HG02588 (cell line): Measurements from ENCODE around the gene SEZ6.

Experiments
- ATAC-seq: cut with Tn5 transposase; IDR thresholded peaks from one replicate; pipeline ENCODE4 v1.9.1; 2021; ENCODE audit warnings: mild to moderate bottlenecking, moderate library complexity; ENCODE audit not compliant: unreplicated experiment

The SEZ6 gene

DNA sequence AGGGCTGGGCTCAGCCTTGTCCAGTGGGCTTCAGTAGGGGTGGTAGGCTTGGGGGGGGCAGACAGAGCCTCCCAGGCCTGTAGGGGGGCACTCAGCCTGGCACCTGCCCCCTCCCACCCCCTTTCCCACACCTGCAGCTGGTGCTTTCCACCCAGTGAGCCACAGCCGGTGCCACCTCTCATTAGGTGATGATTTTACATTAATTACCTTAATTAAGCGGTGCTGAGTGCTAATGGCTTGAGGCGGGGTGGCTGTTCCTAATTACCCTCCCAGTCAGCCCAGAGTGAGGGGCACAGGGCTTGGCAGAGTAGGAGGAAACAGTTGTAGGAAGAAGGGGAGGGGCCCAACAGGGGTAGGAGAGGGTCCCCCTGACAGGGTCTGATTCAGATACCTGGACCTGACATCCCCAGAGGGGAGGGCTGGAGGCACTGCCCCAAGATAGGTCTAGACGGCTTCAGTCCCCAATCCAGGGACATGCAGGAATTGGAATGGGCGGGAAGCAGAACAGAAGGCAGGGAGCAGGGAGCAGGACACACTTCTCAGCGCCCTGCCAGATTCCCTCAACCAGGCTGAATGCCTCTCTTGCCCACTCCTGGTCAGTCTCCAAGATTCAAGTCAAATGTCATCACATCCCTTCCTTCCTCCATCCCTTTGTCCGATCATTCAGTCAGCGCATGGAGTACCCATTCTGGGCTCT is 28.0 kb downstream of the SEZ6 start:
- ATAC-seq, result no peak

DNA sequence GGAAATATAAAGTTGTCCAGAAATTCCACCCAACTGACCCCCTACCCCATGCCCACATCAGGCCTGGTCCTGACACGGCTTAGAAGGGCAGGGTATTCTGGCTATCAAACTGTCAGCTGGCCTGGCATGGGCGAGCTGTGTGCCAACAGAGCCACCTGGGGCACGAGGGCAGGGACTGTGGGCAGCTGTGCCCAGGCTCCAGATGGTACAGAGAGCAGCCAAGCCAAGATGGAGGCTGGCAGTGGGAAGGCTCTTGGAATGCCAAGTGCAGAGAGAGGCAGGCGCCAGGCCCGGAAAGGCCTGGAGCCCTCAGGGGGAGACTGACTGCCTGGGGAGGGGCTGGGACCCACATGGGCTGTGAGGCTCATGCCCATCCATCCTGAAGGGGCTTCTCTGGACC is 30.2 kb downstream of the SEZ6 start:
- no peak for ATAC-seq

DNA sequence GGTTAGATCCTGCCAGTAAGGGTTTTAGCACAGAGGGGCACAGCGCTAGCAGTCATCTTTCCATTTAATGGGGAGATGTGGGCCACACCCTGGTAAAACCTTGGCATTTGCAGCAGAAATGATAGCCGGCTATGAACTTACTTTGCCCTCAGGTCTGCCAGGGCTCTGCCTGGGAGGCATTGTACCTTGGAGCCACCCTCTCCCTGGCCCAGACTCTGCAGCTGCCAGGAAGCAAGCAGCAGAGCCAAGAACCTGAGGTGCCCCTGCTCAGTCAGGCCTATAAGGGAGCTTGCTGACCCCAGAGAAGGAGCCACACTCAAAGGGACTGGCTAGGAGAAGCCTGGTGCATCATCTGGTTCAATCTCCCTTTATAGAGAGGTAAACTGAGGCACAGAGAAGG is 30.8 kb downstream of the SEZ6 start:
- ATAC-seq, result no peak

DNA sequence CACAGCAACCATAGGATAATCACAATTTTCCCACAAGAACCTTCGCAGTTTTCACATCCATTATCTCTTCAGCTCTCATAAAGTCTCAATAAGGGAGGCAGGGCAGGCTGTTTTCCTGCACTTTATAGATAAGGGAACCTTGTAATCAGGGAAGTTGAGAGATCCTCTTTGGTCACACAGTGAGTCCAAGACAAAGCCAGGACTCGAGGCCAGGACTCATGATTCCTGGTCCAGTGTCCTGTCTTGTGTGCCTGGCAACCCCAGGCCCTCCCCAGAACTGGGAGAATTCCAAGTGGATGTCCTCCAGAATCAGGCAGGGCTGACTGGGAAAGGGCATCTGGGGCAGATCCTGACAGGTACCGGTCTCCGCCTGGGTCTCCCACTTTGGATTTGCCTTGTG is 31.4 kb downstream of the SEZ6 start:
- ATAC-seq, result no peak

DNA sequence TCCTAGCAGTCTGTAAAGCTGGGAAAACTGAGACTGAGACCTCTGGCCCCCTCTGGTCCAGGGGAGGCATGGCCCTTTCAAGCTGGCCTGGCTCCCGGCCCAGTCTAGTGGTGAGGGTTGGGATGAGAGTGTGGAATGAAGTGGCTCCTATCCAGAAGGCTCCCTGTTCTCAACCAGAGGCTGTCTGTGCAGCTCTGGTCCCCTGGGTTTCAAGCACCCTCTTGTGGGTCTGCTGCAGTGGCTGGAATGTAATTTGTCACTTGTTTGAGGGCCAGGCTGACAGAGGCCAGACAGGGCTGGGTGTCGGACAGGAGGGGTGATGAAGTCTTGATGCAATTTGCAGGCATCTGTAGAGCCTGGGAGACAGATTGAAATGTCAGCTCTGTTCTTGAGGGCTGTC is 32.4 kb downstream of the SEZ6 start:
- ATAC-seq, result no peak

DNA sequence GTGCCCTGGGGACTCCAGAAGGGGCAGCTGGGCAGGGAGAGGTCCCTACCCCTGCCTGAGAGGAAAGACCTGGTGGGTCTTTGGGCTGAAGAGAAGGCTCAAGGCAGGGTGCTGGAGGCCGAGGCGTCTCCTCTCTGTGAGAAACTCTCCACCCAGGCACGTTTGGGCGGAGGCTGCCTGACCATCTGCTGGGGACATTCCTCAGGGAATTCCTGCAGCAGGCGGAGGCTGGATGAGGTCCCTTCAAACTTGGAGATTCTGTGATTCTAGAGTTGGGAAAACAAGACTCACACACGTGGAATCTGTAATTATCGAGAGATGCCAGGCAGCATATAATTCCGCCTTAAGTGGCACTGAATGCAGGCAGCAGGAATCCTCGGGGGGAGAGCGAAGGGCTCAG is 33.4 kb downstream of the SEZ6 start:
- ATAC-seq, result no peak

DNA sequence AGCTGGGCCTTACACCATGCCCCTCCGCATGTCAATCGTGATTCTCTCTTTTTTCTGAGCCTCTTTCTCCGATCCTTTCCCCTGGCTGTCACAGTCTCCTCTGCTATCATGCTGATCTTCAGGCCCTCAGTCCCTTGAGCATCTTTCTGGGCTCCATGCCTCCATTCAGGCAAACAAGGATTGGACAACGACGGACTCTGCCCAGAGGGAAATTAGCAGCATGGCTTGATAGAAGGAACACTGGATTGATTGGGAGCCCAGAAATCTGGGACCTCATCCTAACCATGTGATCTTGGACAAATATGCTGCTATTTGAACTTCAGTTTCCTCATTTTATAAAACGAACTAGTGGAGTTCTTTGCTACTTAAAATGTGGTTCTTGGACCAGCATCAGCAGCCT is 35.0 kb downstream of the SEZ6 start:
- no peak for ATAC-seq

DNA sequence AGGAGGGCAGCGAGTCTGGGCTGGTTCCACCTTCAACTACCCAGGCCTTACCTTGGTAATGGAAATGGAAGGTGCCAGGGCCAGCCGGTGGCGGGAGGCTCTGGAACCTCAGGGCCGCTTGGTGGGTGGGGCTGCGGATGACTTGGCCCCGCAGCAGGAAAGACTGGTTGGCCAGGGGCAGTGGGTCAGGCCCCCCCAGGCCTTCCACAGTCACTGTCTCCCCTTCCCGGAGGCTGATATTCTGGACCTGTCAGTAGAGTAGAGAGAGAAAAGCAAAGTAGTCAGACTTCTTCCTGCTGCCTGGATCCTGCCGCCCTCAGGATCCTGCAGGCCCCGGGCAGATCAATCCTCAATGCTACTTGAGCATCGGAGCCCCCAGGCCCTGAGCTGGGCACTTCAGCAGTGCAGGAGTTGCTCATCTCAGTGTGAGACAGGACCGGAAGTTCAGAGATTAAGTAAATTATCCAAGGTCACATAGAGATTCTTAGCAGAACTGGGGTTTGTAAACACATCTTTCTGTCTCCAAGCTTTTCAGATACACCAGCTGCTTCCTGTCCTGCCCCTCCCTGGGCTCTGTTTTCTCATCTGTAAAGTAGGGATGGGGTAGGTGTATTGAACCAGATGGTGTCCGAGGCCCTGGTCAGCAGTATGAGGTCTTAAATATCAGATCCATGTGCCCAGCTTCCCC is 36.0 kb downstream of the SEZ6 start:
- ATAC-seq, result no peak

DNA sequence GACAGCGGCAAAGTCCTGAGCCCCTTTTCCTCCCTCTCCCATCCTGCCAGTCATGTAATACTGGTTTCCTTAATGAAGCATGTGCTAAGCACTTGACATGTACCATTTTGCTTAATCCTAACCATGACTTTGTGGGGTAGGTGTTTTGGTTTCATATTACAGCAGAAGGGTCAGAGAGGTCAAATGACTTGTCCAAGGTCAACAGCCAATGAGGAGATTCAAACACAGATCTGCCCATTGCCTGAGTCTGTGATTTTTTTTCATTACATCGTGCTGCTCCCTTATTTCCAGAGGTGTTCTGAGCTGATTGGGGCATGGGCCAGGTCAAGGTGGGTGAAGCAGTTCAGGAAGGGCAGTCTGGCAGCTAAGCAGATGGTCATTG is 36.9 kb downstream of the SEZ6 start:
- ATAC-seq, result no peak

DNA sequence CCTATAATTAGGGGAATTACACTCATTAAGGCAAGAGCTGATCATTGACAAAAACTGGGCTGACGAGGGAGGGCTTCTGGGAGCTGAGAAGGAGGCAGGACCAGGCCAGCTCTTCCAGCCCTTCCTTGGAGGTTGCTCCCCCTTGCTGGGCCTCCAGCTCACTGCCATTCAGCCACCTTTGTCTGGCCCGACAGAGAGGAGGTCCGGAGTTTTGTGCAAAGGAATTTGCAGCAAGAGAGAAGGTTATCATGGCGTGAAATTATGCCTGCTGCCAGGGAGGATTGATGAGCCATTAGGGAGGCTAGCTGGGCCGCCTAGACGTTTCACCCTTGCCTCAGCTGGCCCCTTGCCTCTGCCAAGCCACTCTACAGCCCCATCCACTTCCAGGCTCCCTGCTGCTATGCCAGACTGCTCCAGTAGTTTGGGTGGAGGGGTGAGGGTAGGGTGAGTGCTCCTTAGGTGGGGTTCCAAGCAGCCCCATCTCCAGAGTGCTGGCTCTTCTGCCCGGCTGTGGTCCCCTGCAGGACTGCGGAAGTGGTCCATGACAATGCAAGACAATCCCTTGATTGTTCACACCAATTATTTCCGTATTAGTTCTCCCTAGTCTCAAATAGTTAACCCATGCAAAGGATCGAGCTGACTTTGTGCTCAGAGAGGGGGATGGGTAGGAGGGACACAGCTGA is 37.5 kb downstream of the SEZ6 start:
- no peak for ATAC-seq

DNA sequence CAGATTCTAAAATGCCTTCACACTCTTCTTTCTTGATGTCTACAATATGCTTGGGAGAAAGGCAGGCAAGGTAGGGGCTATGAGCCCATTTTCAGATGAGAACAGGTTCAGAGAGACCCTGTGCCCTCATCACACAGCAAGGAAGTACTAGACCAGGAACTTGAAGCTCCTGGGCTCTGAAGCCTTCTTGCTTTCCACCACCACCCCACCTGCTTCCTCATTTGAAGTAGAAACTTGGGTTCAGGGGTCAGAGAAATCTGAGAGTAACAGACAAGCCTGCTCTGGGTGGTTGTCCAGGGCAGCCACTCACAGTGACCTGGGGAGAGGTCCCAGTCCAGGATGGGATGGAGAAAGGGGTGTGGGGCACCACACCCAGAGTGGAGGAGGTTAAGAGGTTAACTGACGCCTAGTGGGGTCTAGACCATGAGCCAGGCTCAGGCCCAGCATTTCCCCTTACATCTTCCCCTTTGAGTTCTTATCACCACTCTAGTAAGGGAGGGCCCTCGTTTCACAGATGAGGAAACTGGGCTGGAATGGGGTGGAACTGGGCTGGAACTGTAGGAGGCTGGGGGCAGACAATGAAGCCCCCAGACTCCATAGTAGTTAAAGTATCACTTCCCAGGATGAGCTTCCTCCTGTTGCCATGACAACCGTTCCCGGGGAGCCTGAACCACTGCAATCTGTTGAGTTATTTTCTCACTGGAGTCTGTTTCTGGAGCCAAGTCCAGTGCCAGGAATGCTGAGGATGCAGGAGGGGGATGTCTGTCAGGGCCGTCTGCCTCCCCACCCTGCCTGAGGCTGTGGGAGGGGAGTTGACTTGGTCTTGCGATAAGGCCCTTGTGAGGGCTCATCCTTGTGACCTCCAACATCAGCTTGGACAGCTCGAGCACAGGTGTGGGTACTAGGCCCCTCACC is 38.4 kb downstream of the SEZ6 start:
- no peak for ATAC-seq

DNA sequence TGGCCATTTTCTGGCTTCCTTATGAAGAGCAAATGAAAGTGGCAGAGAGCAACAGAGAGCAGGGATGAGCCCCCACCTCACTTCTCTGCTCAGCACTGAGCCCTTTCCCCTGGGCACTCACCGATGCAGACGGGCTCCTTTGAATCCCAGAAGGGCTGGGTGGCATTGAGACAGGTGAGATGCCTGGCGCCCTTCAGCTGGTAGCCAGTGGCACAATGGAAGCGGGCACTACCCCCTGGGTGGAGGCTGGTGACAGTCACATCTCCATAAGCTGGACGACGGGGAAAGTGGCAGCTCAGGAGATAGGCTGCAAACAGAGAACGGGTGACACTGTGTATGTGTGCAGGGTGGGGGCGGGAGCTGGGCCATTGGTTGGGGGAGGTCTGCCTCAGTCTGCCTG is 42.0 kb downstream of the SEZ6 start:
- no peak for ATAC-seq

DNA sequence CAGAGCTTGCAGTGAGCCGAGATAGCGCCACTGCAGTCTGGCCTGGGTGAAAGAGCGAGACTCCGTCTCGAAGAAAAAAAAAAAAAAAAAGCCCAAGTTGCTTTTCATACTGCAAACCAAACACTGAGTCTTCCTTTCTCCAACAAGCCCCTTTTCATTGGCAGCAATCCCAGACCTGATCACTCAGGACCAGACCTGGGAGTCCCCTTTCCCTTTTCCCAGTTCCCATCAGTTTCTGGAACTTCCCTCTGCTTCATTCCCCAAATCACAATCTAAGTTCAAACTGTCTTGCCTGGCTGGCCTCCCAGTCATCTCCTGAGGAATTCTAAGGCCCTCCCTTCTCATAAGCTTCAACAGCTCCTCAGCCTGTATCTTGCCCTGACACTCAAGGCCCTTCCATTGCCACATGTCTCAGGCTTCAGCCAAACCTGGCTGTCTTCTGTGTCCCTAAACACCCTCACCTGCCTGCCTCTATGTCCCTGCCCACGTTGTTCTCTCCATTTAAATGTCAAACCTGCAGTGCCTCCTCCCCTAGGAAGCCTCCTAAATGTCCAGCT is 42.7 kb downstream of the SEZ6 start:
- no peak for ATAC-seq

DNA sequence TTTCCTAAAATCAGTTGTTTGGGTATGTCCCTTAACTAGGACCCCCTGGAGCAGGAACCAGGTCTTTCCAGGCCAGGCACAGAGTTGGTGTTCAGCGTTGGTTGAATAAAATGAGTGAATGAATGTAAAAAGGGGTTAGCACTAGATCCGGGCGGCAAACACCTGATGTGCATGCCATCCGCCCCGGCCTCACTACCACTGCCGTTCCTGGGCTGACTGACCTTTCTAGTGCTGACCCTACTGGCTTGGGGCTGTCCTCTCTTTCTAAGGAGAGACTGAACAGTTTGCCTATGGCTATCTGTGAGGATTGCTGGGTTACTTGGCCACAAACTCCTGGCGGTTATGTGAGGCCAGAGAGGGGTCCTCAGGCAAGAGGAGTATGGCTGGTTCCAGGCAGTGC is 44.4 kb downstream of the SEZ6 start:
- ATAC-seq, result no peak

DNA sequence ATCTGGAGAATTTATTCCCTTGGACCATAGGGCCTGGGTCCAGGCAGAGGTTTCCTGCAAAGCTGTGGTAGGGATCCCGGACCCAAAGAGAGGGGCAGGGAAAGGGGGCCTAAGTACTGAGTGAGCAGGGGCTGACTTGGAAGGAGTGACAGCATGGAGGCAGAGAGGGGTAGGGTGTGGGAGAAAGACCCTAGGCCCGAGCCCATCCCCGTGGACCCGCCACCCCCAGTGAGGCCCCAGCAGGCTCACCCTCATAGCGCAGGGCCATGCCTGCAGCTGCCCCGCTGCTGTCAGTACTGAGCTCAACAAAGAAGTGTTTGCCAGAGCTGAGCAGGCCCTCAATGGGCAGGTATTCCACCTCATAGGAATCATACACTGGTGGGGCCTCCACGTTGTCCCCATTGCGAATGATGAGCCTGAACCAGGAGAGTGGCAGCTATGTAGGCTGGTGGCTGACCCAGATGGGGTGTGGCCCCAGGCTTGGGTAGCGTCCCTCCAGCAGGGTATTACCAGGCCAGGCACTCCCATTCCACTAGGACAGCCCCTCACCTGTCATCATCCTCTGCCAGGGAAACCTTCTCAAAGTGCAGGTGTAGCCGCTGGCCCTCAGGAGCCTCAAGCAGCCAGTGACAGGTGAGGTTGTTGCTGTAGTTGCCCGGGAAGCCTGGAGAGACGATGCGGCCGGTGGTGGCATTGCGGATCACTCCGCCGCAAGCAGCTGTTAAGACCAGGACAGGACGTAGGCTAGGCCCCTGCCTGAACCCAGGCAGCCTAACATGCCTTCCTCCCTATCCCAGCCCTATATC is 45.4 kb downstream of the SEZ6 start:
- no peak for ATAC-seq

DNA sequence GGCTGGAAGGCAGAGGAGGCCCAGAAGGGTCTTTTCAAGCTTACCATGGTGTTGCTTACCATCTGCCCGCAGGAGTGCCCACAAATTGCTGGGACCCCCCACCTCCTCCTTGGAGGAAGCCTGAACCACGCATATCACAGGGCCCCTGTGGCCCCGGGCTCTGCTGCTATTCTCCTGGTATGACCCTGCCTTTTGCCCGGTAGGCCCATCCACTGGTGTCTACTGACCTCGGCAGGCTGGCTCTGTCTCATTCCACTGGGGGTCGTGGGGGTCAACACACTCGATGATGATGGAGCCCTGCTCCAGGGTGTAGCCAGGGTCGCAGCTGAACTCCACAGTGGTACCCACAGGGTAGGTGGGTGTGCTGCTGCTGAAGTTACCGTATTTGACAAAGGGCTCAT is 46.4 kb downstream of the SEZ6 start:
- ATAC-seq, result no peak

DNA sequence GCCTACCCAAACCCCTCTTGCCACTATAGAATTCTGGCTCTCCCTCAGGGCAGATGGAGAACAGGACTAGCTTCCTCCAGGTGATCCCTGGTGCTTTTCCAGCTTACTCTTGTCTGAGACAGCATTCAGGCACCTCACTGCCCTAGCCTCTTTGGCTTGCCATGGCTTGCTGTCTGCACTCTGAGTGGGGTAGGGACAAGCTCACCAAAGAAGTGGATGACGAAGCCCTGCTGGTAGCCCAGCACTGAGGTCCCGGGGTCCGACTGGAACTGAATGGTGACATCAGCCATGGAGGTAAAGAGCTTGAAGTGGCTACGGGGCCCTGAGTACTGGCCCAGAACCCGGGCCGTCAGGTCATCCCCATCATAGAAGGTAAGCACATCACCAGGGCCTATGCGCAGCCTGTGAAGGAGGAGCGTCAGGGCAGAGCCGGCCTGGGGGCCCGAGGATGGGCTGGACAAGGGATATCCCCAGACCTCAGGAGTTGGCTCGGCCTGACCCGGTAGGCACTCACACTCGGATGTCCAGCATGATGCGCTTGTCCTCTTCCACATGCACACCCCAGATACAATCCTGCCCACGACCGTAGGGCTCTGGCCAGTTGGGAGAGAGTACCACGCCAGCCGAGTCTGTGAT is 46.9 kb downstream of the SEZ6 start:
- no peak for ATAC-seq

DNA sequence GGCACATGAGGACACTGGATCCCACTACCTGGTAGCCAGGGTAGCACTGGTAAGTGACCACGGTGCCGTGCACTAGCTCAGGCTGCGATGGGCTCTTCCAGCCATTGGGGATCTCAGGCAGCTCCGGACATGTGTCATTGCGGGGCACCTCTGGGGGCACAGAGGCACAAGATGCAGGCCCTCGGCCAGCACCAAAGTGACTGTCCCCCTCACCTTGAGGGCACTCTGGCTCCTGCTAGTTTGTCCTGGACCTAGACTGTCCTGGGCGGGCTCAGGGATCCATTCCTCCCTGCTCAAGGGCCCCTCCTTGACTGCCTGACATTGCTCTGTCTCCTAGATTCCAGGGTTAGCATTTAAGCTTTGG is 47.9 kb downstream of the SEZ6 start:
- no peak for ATAC-seq

DNA sequence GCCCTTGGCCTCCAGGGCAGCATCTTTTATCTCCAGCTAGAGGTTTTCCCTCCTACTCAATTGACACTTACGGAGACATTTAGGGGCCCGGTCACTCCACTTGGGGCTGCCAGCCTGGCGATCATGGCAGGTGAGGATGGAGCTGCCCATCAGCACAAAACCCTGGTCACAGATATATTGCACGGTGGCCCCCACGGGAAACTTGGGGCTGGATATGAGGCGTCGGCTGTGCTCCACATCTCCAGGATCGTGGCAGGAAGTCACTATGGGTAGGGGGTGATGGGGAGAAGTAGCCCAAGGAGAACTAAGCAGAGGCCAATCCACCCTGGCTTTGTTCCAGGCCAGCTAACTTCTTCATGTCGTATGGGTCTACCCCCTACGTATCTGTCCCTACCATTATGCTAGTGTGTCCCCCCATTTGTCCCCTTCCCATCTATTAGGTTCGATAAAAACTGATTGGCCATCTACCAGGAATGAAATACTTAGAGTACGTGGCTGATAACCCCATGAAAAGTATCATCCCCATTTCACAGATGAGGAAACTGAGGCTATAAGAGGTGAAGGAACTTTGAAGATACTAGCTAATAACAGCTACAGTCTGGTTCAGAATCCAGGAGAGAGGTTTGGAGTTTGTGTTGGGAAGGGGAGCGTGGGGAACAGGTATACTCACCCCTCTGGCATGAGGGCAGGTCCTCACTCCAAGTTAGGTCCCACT is 48.4 kb downstream of the SEZ6 start:
- ATAC-seq, result no peak
